GM19240 (cell line): ENCODE data around the gene SLC44A4.
"Not testable (repeated sequence)": the region's sequence is repeated elsewhere in the genome, so short reads cannot be mapped to it uniquely, and the experiment has no call there.

Experiments used
- DNase-seq: peaks from one replicate; pipeline ENCODE4 v3.0.0; 2011; ENCODE audit warnings: low spot score; ENCODE audit not compliant: insufficient read length

The SLC44A4 gene

DNA sequence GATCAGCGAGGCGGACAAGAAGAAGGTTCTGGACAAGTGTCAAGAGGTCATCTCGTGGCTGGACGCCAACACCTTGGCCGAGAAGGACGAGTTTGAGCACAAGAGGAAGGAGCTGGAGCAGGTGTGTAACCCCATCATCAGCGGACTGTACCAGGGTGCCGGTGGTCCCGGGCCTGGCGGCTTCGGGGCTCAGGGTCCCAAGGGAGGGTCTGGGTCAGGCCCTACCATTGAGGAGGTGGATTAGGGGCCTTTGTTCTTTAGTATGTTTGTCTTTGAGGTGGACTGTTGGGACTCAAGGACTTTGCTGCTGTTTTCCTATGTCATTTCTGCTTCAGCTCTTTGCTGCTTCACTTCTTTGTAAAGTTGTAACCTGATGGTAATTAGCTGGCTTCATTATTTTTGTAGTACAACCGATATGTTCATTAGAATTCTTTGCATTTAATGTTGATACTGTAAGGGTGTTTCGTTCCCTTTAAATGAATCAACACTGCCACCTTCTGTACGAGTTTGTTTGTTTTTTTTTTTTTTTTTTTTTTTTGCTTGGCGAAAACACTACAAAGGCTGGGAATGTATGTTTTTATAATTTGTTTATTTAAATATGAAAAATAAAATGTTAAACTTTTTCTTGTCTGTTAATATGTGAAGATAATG, 49.0 kb downstream of the SLC44A4 start:
- DNase-seq = no peak

DNA sequence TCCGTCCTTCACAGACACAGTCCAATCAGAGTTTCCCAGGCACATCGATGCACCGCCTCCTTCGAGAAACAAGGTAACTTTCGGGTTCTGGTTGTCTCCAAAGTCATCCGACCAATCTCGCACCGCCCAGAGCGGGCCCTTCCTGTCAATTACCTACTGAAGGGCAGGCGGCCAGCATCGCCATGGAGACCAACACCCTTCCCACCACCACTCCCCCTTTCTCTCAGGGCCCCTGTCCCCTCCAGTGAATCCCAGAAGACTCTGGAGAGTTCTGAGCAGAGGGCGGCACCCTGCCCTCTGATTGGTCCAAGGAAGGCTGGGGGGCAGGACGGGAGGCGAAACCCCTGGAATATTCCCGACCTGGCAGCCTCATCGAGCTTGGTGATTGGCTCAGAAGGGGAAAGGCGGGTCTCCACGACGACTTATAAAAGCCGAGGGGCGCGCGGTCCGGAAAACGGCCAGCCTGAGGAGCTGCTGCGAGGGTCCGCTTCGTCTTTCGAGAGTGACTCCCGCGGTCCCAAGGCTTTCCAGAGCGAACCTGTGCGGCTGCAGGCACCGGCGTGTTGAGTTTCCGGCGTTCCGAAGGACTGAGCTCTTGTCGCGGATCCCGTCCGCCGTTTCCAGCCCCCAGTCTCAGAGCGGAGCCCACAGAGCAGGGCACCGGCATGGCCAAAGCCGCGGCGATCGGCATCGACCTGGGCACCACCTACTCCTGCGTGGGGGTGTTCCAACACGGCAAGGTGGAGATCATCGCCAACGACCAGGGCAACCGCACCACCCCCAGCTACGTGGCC, 51.3 kb downstream of the SLC44A4 start, which contains the start of gene HSPA1B:
Gene HSPA1B, plus strand, starts transcription at position 453 of the 794 bp plus-strand sequence. Its CDS starts 213 bp downstream, at position 666.
- peak; percentile 69 for DNase-seq

DNA sequence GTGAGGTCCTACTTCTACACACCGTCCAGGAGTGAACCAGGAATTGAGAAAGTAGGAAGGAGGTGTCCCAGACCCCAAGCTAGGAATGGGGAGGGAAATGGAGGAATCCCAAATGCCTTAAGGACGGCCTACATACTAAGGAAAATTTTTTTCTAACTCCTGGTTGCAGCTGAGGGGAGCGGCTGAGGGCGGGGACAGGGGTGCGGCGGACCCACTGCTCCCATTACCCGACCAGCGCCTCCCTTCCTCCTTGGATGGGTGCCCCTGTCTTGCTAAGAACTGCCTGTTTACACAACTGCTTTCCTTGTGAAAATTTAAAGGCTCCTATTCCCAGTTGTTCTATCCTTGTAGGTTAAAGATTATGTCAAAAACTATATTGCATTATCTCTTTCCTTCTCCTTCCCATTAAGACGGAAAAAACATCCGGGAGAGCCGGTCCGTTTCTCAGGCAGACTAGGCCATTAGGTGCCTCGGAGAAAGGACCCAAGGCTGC, 52.0 kb downstream of the SLC44A4 start:
- DNase-seq = no peak

DNA sequence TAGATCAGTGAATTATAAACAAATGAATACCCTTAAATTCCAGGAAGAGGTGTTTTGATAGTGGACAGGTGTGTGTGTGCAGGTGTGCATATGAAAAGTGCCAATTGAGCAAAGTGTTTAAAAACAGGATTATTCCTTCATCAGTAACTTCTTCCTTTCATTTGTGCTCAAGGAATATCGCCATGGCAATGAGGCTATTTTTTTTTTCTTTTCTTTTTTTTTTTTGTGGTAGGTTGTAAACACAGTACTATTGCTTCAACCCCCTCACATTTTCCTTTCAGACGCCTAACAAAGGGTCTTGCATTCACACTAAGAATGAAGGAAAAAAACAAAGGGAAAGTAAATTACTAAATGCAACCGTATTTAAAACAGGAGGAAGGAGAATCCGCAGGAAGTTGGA, 53.2 kb downstream of the SLC44A4 start:
- DNase-seq = no peak

DNA sequence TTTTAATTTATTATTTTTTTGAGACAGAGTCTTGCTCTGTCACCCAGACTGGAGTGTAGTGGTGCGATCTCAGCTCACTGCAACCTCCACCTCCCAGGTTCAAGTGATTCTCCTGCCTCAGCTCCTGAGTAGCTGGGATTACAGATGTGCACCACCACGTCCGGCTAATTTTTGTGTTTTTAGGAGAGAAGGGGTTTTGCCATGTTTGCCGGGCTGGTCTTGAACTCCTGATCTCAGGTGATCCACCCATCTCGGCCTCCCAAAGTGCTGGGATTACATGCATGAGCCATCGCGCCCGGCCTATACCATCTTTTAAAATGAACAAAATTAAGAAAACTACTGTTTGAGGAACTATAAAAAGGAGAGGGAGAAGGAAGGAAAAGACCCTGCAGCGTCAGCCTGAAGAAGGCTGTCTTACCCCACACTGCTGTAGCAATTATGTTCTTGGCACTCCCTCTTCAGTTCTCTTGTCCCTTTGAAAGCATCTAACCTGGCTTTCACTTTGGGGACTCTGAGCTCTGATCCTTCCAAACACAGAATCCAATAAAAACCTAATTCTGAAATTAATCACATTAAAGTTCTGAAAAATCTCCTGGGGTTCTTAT, 55.1 kb downstream of the SLC44A4 start:
- not testable (repeated sequence) for DNase-seq

DNA sequence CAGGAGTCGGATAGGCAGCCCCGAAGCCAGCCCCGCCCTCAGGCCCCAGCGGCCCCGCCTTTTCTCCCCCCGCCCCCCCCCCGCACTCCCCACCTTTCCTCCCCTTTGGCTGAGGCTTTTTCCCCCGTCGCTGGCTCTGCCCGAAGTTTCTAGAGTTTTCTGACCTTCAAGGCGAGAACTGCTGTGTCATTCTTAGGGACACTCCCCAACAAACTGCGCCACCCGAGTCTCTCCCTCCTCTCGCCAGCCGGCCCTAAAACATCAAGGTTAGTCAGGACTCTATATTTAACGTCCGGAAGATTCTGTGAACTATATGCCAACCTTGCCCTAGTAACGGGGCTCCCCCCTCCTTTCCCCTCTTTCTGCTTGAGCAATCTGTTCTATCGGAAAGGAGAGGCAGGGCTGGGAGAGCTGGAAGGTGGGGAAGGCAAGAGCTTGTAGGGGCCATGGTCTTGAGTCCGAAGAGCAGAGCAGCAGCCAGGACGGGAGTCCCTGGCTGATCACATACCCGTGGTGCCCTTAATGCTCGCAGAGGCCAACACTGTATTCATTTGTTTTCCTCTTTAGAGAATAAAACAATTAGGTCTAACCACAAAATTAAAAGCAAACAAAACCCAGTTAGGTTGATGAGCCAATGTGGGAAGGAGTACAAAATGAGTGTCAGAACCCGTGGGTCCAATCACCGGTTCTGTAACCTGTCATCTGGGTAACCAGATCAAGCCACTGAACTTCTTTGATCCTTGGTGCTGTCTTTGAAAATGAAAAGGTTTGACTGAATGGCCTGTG, 56.6 kb downstream of the SLC44A4 start:
- no peak for DNase-seq

DNA sequence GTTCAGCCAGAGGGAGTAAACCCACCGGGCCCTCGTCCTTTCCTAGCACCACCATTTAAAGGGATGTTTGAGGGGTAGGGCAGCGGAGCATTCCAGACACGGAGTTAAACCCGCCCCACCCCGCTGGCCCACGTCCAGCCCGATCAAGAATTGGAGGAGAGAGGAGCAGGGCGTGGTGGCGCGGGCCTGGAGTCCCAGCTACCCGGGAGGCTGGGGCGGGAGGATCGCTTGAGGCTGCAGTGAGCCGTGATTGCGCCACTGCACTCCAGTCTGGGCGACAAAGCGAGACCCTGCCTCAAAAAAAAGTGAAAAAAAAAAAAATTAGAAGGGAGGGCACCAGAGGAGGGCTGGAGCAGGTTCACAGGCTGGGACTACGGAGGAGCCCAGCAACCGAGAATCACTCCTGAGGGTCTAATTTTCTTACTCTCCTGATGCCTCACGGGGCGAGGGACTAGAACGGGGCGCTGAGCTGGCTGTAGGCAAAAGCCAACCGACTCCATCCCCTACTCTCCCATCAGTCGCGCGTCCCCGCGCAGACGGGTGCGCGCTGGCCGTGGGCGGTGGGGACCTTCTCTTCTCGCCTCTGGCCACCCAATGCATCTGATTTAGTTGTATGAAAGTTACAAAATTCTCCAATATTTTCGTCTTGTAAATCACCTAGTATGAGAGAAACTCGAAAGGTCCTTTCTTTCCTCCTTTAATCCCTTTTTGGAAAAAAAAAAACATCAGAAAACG, 57.3 kb downstream of the SLC44A4 start:
- no peak for DNase-seq

DNA sequence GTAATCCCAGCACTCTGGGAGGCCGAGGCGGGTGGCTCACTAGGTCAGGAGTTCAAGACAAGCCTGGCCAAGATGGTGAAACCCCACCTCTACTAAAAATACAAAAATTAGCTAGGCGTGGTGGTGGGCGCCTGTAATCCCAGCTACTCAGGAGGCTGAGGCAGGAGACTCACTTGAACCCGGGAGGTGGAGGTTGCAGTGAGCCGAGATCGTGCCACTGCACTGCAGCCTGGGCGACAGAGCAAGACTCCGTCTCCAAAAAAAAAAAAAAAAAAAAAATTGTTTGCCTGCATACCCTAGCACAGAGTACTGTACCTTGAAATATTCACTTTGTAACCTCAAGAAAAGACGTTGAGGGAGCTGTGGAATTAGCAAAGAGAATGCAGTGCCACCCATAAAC, 58.4 kb downstream of the SLC44A4 start:
- DNase-seq = not testable (repeated sequence)

DNA sequence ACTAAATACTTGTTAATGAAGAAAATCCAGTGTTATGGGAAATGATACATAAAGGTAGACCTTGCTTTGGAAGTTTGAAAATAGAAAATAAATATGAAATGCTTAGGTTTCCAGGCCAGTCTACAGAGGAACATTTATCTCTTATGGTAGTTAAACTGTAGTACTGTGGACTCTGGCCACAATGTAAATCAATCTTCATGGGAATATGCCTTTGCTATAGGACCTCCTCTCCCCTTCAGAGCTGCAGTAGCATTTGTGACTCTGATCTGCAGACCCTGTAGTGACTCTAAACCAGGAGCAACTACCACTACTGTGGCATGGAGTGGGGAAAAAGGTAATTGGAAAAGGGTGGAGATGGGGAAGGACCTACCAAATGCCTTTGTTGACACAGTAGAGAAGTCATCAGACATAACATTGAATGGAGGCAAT, 58.9 kb downstream of the SLC44A4 start:
- DNase-seq = no peak

DNA sequence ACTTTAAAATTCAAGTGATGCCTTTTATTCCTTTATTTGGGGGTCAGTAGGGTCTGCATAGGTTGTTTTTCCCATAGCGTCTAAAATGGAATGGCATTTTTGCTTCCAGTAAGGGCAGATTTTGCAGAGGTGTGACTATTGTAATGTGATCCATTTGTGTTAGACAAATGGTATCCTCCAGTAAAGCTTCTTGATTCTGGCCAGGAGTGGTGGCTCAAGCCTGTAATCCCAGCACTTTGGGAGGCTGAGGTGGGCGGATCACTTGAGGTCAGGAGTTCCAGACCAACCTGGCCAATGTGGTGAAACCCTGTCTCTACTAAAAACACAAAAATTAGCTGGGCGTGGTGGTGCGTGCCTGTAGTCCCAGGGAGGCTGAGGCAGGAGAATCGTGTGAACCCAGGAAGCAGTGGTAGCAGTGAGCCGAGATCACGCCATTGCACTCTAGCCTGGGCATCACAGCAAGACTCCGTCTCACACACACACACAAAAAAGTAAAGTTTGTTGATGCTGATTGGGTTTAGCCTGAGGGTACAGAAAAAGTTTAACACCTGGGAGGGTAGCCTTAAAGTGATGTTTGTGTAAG, 60.8 kb downstream of the SLC44A4 start:
- not testable (repeated sequence) for DNase-seq

DNA sequence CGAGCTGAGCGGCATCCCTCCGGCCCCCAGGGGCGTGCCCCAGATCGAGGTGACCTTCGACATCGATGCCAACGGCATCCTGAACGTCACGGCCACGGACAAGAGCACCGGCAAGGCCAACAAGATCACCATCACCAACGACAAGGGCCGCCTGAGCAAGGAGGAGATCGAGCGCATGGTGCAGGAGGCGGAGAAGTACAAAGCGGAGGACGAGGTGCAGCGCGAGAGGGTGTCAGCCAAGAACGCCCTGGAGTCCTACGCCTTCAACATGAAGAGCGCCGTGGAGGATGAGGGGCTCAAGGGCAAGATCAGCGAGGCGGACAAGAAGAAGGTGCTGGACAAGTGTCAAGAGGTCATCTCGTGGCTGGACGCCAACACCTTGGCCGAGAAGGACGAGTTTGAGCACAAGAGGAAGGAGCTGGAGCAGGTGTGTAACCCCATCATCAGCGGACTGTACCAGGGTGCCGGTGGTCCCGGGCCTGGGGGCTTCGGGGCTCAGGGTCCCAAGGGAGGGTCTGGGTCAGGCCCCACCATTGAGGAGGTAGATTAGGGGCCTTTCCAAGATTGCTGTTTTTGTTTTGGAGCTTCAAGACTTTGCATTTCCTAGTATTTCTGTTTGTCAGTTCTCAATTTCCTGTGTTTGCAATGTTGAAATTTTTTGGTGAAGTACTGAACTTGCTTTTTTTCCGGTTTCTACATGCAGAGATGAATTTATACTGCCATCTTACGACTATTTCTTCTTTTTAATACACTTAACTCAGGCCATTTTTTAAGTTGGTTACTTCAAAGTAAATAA, 61.5 kb downstream of the SLC44A4 start:
- not testable (repeated sequence) for DNase-seq

DNA sequence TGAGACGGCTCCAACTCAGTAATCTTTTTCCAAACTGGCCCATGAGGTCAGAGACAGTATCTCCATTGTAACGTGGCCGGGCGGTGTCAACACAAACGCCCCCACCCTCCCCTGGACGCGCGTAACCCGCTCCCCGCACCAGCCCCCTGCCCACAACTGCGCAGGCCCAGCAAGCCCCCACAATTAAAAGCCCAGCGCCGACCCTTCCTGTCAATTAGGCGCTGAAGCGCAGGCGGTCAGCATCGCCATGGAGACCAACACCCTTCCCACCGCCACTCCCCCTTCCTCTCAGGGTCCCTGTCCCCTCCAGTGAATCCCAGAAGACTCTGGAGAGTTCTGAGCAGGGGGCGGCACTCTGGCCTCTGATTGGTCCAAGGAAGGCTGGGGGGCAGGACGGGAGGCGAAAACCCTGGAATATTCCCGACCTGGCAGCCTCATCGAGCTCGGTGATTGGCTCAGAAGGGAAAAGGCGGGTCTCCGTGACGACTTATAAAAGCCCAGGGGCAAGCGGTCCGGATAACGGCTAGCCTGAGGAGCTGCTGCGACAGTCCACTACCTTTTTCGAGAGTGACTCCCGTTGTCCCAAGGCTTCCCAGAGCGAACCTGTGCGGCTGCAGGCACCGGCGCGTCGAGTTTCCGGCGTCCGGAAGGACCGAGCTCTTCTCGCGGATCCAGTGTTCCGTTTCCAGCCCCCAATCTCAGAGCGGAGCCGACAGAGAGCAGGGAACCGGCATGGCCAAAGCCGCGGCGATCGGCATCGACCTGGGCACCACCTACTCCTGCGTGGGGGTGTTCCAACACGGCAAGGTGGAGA, 63.6 kb downstream of the SLC44A4 start, which contains the start of the genes HSPA1A and HSPA1L:
Gene HSPA1A, plus strand, starts transcription at position 519 of the 814 bp plus-strand sequence. Its CDS starts 214 bp downstream, at position 733.
Gene HSPA1L, minus strand, starts transcription at position 259 of the 814 bp plus-strand sequence. CDS start 3,311 bp downstream, outside the sequence.
- DNase-seq = no peak

DNA sequence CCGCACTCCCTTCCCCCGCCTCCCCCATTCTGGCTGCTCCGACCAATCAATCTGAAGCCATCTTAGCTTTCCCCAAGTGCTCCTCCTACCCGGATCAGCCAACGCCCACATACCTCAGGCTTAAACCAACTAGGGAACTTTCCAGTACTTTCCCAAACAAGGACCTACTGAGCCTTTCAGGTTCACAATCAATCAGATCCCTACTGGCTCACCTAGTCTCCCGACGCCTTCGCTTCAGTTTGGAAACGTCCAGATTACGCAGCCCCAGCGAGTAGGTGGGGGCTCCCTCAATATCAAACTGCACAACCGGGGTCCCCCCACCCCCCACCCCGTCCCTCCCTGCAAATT, 64.1 kb downstream of the SLC44A4 start:
- DNase-seq = no peak

DNA sequence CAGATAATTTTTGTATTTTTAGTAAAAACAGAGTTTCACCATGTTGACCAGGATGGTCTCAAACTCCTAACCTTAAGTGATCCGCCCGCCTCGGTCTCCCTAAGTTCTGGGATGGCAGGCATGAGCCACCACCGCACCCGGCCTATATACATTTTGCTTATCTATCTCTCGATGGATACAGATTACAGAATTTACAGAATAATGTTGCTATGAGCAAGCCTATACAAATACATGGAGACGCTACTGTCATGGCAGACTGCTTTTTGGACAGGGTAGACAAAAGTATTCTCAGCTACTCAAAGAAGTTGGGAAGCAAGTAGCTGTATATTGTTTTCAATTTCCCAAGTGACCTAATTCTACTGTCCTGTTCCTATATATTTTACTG, 65.3 kb downstream of the SLC44A4 start:
- DNase-seq = no peak
